ENCODE data around the gene TFDP2.

DNA sequence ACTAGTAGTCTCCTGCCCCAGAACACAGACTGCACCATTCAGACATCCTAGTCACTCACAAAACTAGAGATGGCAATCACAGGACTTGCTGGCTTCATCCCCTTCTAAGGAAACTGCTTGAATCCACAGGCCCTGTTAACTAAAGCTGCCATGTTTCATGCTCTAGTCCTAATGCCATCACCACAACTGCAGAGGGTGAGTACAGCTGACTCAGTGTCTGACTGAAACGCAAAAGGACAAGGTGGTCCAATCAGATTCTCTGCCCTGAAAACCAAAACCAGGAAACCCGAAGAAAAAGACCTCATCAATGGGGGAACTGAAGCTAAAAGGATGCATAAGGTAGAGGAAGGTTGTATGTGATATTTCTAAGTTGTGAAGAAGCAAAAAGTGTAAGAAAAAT is 25.2 kb upstream of the TFDP2 start:
- TF ChIP-seq, protein P1, sequence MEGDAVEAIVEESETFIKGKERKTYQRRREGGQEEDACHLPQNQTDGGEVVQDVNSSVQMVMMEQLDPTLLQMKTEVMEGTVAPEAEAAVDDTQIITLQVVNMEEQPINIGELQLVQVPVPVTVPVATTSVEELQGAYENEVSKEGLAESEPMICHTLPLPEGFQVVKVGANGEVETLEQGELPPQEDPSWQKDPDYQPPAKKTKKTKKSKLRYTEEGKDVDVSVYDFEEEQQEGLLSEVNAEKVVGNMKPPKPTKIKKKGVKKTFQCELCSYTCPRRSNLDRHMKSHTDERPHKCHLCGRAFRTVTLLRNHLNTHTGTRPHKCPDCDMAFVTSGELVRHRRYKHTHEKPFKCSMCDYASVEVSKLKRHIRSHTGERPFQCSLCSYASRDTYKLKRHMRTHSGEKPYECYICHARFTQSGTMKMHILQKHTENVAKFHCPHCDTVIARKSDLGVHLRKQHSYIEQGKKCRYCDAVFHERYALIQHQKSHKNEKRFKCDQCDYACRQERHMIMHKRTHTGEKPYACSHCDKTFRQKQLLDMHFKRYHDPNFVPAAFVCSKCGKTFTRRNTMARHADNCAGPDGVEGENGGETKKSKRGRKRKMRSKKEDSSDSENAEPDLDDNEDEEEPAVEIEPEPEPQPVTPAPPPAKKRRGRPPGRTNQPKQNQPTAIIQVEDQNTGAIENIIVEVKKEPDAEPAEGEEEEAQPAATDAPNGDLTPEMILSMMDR (IDR thresholded peaks at IDR 0.05), result no peak
- no peak for TF ChIP-seq POLR2A (IDR thresholded peaks at IDR 0.05)
- no peak for TF ChIP-seq POLR2AphosphoS5 (IDR thresholded peaks at IDR 0.05)
- TF ChIP-seq EP300 (IDR thresholded peaks at IDR 0.05), result no peak

Measured in suprapubic skin (tissue), 4 donors.